IMR-90 (cell line): ENCODE measurements around the gene PPP3CA.

Source experiments
- MAFK ChIP-seq: IDR thresholded peaks from 2 replicates; pipeline ENCODE4 v1.6.1; 2012; ENCODE audit warnings: low read depth, low read length, improper control_type of control experiment
- MXI1 ChIP-seq: IDR thresholded peaks from 2 replicates; pipeline ENCODE4 v1.6.1; 2012; ENCODE audit warnings: low read depth, mild to moderate bottlenecking, low read length, moderate library complexity, borderline replicate concordance

GRCh38 chr4:101118617-101119016, 228.7 kb downstream of the PPP3CA start:
- TF ChIP-seq MAFK, result no peak
- TF ChIP-seq MXI1, result no peak
